Stimulated activated CD8-positive, alpha-beta memory T cell treated with anti-CD3 and anti-CD28 coated beads, Interleukin-4, amount 100 ng/mL, for 48 hours (primary cell): ENCODE results near the gene ZMPSTE24.

Experiments used
- DNase-seq: peaks from one replicate; pipeline ENCODE4 v3.0.0-alpha.2; 2020

ZMPSTE24 gene

GRCh38 chr1:40264354-40264781 lies 6.3 kb downstream of the ZMPSTE24 start:
- DNase-seq: peak; percentile 34

DNA sequence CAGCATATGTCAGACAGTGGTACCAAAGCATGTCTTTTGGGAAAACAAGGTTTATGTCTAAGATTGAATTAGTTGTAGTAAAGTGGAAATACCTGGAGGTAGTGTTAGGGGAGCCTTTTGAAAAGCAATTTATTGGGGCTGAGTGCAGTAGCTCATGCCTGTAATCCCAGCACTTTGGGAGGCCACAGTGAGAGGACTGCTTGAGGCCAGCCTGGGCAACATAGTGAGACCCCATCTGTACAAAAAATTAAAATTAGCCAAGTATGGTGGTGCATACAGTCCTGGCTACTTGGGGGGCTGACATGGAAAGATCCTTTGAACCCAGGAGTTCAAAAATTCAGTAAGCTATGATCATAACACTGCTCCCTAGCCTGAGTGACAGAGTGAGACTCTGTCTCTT lies 7.3 kb downstream of the ZMPSTE24 start:
- no peak for DNase-seq

- no peak for DNase-seq
Observed at GRCh38 chr1:40265919-40266318, 7.9 kb downstream of the ZMPSTE24 start.

DNA sequence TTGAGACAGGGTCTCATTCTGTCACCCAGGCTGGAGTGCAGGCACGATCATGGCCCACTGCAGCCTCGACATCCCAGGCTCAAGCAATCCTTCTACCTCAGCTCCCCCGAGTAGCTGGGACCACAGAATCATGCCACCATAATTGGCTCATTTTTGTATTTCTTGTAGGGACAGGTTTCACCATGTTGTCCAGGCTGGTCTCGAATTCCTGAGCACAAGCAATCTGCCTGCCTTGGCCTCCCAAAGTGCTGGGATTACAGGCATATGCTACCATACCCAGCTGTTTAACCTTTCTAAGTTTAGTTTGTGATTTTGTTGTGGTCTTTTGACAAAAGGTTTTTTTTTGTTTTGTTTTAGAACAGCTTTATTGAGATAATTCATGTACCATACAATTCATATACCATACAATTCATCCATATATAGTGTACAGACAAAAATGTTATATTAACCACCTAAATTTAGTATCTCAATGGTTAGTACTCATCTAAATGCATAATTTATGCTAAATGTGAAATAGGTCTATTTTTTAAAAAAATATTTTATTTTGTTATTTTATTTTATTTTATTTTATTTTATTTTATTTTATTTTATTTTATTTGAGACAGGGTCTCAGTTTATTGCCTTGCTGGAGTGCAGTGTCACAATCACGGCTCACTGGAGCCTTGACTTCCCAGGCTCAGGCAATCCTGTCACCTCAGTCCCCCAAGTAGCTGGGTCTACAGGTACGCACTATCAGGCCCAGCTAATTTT lies 8.9 kb downstream of the ZMPSTE24 start:
- no peak for DNase-seq

DNA sequence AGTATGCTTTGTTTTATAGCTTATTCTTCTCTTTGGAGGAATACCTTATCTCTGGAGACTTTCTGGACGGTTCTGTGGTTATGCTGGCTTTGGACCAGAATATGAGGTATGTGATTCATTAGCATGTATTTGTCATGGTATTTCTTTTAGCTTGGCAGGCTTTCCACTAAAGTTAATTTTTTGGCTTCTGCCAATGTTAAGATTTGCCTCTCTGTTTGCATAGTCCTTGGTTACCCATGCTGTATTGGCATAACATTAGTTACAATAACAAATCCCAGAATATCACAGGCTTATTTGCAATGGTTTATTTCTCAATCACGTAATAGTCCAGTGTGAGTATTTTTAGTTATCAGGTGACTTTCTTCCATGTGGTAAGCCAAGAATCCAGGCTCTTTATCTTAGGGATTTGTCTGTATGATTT lies 9.7 kb downstream of the ZMPSTE24 start:
- no peak for DNase-seq

DNA sequence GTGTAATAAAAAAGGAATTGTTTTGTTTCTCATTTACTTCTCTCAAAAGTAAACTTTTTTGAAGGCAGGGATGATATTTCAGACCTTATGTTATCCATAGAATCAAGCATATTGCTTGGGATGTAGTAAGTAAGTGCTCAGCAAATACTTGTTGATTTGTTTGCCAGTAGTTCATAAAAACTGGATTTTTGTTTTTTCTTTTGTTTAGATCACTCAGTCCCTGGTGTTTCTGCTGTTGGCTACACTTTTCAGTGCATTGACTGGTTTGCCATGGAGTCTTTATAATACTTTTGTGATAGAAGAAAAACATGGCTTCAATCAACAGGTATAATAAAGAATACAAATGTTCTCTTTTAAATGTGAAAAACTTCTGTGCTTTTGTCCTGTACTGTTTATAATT lies 10.2 kb downstream of the ZMPSTE24 start:
- DNase-seq: no peak

- no peak for DNase-seq
Observed at GRCh38 chr1:40270152-40270834, 12.3 kb downstream of the ZMPSTE24 start.

DNA sequence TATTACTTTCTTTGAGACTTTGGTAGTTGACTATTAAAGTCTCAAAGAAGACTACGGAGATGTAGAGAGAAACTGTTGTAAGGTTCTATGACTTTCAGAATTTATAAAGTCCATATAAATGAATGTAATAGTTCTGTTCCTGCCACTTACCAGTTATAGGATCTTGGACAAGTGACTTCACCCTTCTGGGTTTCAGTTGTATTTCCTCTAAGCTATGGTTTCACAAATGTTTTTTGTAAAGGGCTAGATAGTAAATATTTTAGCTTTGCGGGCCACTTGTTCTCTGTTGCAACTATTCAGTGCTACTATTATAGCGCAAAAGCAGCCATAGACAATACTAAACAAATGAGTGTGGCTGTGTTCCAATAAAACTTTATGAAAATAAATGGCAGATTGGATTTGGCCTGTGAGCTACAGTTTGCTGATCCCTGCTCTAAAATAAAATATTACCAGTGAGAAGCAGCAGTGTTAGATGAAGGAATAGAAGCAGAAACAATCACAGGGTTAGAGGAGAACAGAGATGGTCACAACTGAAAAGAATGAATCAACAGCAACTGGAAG lies 14.7 kb downstream of the ZMPSTE24 start:
- DNase-seq: no peak

DNA sequence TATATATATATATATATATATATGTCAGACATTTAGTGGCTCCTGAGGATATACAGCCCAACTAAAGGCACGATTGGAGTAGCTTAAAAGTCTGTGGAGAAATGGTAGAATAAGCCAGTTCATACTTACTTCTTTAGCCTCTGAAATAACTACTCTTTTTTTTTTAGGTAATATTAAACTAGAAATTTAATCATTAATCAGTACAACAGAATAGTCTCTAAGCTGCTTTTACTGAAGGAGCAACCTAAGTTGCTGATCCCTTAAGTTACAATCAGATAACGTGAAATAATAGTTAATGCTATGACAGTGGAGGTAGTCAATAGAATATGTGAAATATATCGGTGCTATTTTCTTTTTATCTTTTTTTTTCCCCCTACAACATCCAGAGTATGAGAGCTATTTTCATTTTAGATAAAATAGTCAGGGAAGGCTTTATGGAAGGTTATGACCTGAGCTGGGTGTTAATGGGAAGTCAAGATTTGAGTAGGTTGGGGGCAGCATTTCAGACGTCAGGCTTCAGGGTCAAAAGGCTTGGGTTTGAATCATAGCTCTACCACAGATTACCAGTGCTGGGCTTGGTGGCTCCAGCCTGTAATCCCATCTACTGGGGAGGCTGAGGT lies 15.6 kb downstream of the ZMPSTE24 start:
- no peak for DNase-seq

DNA sequence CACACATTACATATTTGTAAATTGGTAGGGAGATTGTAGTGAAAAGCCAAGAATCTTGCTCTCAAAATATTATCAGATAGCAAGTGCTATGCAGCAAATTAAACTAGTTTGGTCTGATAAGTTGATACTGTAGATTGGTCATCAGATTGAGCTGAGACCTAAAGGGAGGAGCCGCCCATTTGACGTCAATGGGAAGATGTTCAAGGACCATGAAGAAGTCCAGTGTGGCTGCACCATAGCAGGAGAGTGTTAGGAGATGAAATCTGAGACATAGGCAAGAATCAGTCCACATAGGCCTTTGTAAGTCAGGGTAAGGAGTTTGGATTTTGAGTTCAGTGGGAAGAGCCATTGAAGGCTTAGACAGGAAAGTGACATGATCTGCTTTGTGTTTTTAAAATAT lies 16.3 kb downstream of the ZMPSTE24 start:
- no peak for DNase-seq

DNA sequence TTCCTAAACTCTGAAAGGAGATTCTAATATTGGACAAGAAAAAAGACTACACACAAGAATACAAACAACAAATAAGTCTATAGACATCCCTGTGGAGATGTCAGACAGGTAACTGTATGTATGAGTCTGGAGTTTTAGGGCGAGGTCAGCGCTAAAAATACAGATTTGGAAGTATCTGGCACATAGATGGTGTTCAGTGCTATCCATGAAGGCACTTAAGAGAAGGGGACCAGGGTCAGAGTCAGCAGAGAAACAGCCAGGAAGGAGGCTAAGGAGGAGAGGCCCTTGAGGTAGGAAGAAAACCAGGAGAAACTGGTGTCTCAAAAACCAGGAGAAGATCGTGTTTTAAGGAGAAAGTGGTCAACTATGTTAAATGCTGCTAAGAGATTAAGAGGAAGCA lies 18.1 kb downstream of the ZMPSTE24 start:
- DNase-seq: no peak

GRCh38 chr1:40281853-40282252 lies 23.8 kb downstream of the ZMPSTE24 start:
- no peak for DNase-seq

DNA sequence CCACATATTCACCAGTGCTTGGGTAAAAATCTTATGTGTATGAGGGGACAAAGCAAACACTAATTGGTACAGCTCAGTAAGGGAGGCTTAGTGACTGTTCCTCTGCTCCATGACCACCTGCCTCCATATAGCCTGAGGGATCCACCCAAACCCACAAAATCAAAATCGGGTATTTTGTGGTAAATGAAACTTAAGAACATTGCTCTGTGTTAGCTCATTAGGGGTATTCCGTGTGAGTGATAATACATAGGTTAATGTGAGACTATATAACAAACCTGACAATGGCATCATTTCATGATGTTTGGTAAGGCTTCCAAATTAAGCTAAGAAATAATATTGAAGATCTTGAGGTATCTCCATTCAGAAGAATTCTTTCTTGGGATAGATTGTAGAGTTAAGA lies 33.3 kb downstream of the ZMPSTE24 start:
- DNase-seq: no peak

DNA sequence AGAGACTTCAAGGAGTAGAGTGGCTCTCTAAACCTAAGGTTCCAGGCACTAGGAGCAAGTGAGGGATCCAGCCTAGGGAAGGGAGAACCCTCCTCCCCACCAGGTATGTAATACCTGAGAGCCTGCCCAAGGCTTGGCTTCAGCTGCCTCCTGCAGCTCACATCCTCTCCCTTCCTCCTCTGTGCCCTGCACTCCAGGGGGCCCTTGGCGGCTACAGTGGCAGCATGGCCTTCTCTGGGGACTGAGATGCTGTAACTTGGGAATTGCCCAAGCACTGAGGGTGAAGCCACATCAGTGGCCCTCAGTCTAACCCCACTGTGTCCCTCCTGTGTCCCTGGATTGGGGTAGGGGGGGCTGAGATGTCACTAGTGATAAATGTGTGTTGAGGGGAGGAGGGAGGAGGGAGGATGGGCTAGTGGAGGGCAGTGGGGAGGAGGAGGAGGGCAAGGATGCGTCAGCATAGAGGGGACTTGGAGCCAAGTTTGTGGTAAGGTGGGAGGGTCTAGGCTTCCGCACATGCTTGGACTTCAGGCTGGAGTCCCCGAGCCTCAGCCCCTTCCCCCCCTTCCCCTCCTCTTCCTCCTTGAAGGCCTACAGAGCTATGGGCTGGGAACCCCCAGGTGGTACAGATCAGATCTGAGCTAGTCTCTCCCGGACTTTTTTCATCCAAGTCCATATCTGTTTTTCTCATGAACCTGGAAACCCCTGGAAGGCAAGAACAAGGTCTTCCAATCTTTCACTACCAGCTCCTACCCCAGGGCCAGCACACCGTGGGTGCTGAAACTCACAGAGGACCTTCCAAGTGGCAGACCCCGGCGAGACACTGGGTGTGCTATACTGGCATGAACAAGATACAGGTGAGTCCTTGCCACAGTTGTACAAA lies 41.6 kb downstream of the ZMPSTE24 start:
- no peak for DNase-seq

- no peak for DNase-seq
Observed at GRCh38 chr1:40300249-40300567, 42.2 kb downstream of the ZMPSTE24 start.

GRCh38 chr1:40300651-40301050 lies 42.6 kb downstream of the ZMPSTE24 start:
- DNase-seq: no peak

- DNase-seq: no peak
Observed at GRCh38 chr1:40301066-40301465, 43.0 kb downstream of the ZMPSTE24 start.

- no peak for DNase-seq
Observed at GRCh38 chr1:40301541-40302299, 43.7 kb downstream of the ZMPSTE24 start.

DNA sequence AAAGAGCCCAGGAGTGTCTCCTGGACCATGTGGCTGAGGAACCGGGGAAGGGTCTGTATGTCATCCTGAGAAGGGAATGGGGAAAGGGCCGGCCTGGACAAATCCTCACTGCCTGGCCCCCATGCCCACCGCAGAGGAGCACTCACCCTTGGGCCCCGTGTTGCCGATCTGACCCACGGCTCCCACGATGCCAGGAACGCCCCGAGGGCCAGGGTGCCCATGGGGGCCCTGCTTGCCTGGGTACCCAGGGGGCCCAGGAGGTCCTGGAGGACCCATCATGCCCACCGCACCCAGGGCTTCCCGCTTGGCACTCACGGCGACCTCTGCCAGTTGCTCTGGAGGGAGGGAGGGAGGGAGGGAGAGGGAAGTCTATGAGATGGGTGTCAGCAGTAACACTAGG lies 44.4 kb downstream of the ZMPSTE24 start:
- DNase-seq: no peak

DNA sequence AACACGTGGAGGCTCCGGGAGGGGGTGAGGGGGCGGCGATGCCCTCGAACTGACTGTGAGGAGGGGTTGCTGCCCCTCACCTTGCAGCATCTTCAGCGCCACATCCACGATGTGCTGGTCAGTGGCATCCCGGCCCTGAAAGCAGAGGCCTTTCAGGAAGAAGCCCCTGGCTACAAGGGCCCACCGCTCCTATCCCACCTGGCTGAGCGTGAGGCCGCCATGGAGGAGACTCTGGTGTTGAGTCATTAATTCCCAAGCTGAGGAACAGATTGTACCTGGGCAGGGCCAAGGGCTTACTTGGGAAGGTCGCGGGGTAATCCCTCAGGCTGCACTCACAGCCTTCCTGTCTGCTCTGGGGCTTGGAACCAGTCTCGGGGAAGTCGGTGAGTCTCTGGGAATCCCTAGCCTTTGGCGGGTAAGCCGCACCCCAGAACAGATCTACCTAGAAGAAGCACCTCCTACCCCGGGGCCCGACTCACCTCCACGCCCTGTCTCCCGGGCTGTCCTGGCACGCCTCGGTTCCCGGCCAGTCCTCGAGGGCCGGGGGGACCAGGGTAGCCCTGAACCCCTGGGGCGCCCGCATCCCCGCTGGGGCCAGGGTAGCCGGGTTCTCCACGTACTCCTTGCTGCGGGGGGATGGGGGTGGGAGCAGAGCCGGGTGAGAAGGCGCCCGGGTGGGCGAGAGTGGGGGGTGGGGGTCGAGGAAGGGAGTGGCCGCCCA lies 45.2 kb downstream of the ZMPSTE24 start:
- no peak for DNase-seq

DNA sequence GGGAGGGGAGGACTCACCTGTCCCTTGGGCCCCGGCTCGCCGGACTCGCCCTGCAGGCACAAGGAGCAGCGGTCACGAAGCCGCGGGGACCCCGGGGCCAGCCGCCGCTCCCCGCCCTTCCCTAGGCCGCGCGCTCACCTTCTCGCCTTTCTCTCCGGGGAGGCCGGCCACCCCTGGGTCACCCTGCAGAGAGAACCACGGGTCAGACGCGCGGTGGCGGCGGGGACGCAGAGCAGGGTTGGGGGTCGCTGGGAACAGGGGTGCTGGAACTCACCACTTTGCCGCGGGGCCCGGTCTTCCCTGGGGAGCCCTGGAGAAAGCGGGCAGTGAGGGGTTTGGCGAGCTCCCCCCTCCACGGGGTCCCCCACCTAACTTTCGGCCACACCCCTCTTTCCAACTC lies 45.8 kb downstream of the ZMPSTE24 start:
- no peak for DNase-seq

DNA sequence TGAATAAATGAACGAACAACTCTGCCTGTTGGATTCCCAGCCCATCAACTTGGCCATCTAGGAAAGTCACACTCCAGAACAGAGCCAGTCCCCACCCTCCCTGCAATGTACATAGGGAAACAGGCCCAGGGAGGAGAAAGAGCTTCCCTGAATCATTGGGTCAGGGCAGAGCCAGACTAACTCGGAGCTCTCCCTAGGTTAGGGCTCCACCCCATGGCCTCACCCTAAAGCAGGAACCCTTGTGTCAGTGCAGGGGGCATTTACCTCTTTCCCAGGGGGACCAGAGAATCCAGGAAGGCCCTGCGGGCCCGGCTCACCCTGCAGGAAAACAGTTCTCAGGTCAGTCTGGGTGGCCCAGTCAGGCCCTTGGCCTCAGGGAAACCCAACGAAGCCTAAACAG lies 47.4 kb downstream of the ZMPSTE24 start:
- no peak for DNase-seq
